H1 (cell line): ENCODE measurements around the gene KLHL26. TPM values are rescaled to one million over a fixed set of nuclear protein-coding genes. Genes with fewer than 3 reads are reported as not detected.

Experiments used
- CHD7 ChIP-seq: fragments of 300-600 bp; sonication (generic); IDR thresholded peaks from 2 replicates; pipeline ENCODE4 v1.7.1; 2012; ENCODE audit warnings: low read length, moderate library complexity, mild to moderate bottlenecking, inconsistent platforms; ENCODE audit not compliant: insufficient replicate concordance
- EP300 ChIP-seq, 2 experiments: IDR thresholded peaks; 1 replicate in 1 of 2; 2 replicates in 1 of 2; pipeline ENCODE4 v1.6.1; 2011 to 2012; ENCODE audit warnings: low read depth in 2 of 2, low read length in 2 of 2, mild to moderate bottlenecking in 2 of 2, borderline replicate concordance in 1 of 2, inconsistent platforms in 1 of 2, moderate library complexity in 1 of 2
- JUND ChIP-seq: IDR thresholded peaks from 2 replicates; pipeline ENCODE4 v1.6.1; 2011; ENCODE audit warnings: mild to moderate bottlenecking, improper control_type of control experiment, low read length
- NRF1 ChIP-seq: IDR thresholded peaks from 2 replicates; pipeline ENCODE4 v1.6.1; 2011; ENCODE audit warnings: mild to moderate bottlenecking, low read depth, low read length, improper control_type of control experiment
- POU5F1 ChIP-seq: IDR thresholded peaks from 2 replicates; pipeline ENCODE4 v1.6.1; 2011; ENCODE audit warnings: low read depth, mild to moderate bottlenecking, low read length, moderate library complexity
- SIRT6 ChIP-seq: IDR thresholded peaks from one replicate; pipeline ENCODE4 v1.7.1; 2012; ENCODE audit warnings: low read length, inconsistent platforms
- SRF ChIP-seq: IDR thresholded peaks from 2 replicates; pipeline ENCODE4 v1.6.1; 2011; ENCODE audit warnings: mild to moderate bottlenecking, low read depth, low read length, moderate library complexity
- SUZ12 ChIP-seq: fragments of 200-600 bp; sonication (generic); IDR thresholded peaks from 2 replicates; pipeline ENCODE4 v1.6.1; 2012; ENCODE audit warnings: mild to moderate bottlenecking, inconsistent platforms, low read length, moderate library complexity, mixed read lengths
- USF2 ChIP-seq: IDR thresholded peaks from 2 replicates; pipeline ENCODE4 v1.6.1; 2011; ENCODE audit warnings: low read length, improper control_type of control experiment
- polyA plus RNA-seq, 7 experiments: library from polyadenylated mRNA; depleted of rRNA in 3 of 7; stranded (reverse) in 5 of 7; unstranded in 2 of 7; fragments of >200 nt in 5 of 7; fragments of 200-250 nt in 2 of 7; gene quantifications; 1 replicate in 5 of 7; 2 replicates in 1 of 7; 4 replicates in 1 of 7; pipeline versions ENCODE4 v1.2.1 to v1.2.3, GENCODE V29; 2011 to 2013; ENCODE audit warnings: missing spikeins in 2 of 7, mixed read lengths in 2 of 7
- total RNA-seq: library from RNA; stranded (reverse); fragmentation: NEBNext Ultra II Directional; extraction: Animal tissue kit (Norgen Biotek cat#: 25700); gene quantifications from 2 replicates; pipeline ENCODE4 v1.2.1, GENCODE V29; 2021

The KLHL26 gene
- total and polyA plus RNA-seq, 2 of the 8 experiments (the other 6 are each of a cell fraction or from before 2014, with no cell fraction given), result 2.2 to 8.8 TPM

GRCh38 chr19:18646535-18647370, 9.9 kb downstream of the KLHL26 start (continued):
- TF ChIP-seq SUZ12, result no peak
- no peak for TF ChIP-seq SRF
- TF ChIP-seq NRF1, result no peak
- no peak for TF ChIP-seq POU5F1
- TF ChIP-seq CHD7, result no peak
- TF ChIP-seq USF2, result no peak
- no peak for TF ChIP-seq EP300 (IDR thresholded peaks at IDR 0.05; ENCODE audit: borderline replicate concordance in 1 of 2, low read depth in 2 of 2, low read length in 2 of 2)
- TF ChIP-seq JUND, result no peak
- no peak for TF ChIP-seq SIRT6
